Urothelium cell line (cell line): ENCODE measurements around the gene RUBCNL.

ENCODE experiments used
- DNase-seq: peaks from one replicate; pipeline ENCODE4 v3.0.0; 2011; ENCODE audit warnings: low spot score, mixed read lengths
- FAIRE-seq: peaks from 2 replicates; lab custom pipeline; 2011; peaks lifted over from hg19 to GRCh38; lab: Jason Lieb, UNC

RUBCNL gene

DNA sequence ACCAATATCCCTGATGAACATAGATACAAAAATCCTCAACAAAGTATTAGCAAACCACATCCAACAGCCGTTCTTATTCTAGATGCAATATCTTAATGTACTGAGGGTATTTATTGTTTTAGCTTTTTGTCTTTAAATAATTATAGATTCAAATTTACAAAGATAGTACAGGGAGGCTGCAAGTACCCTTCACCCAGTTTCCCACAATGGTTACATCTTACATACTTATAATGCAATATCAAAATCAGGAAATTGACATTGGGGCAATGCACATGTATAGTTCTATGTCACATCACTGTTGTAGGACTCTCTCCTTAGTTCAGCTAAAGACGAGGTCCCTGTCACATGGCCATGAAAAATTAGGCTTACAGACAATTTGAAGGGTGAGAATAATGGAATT is 75.8 kb downstream of the RUBCNL start:
- no peak for FAIRE-seq
- no peak for DNase-seq

- DNase-seq: no peak
- no peak for FAIRE-seq
These were observed 77.0 kb downstream of the RUBCNL start for GRCh38 chr13:46310066-46310465.

GRCh38 chr13:46307554-46307953 is 79.5 kb downstream of the RUBCNL start:
- no peak for DNase-seq
- no peak for FAIRE-seq

GRCh38 chr13:46304546-46304945 is 82.5 kb downstream of the RUBCNL start:
- FAIRE-seq (no peak), DNase-seq (no peak)

- FAIRE-seq (no peak), DNase-seq (no peak)
These were observed 83.2 kb downstream of the RUBCNL start for GRCh38 chr13:46303742-46304385.

- no peak for DNase-seq
- FAIRE-seq: no peak
These were observed 89.7 kb downstream of the RUBCNL start for GRCh38 chr13:46297361-46297811.

- DNase-seq: peak; percentile 21
- no peak for FAIRE-seq
These were observed 90.1 kb downstream of the RUBCNL start for GRCh38 chr13:46296921-46297320.

DNA sequence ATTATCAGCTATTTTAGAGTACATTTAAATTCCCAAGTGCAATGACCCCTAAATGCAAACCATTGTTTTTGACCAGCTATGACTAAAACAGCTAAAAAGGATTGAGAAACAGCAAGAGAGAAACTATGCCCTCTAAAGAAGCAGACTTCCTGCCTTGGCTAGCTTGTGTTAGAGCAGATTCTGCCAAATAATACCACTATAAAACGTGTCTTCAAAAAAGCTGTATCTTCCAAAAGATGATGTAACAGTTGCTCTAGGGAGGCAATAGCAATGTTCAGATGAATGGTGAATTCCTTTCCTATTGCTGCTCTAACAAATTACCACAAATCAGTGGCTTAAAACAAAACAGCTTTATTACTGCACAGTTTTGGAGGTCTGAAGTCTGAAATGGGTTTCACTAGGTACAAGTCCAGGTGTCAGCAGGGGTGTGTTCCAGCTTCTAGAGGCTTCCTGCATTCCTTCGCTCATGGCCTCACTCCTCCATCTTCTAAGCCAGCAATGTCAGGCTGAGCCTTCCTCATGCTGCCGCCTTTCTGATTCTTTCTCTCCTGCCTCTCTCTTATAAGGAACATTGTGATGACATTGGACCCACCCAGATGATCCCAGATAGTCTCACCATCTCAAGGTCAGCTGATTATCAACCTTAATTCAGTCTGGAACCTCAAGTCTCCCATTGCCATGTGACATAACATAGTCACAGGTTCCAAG is 90.8 kb downstream of the RUBCNL start:
- FAIRE-seq (no peak), DNase-seq (peak; percentile 6)

GRCh38 chr13:46295491-46296114 is 91.4 kb downstream of the RUBCNL start:
- DNase-seq (peak; percentile 5), FAIRE-seq (no peak)

DNA sequence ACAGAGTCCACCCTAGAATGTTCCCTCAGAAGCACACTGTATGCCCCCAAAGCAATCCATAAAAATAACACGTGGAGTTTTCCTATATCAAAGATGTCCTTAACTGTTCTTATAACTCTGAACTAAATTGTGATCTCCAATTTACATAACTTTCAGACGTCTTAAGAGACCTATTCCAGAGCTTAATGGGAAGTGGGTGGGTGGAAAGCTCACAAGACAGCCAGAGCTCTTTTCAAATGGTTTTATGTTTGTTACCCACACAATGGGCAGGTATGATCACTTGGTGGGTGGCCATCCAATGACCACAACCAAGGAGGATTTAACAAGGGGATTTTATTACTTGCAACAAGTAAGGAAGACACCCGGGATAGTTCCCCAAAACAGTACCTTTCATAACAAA is 93.6 kb downstream of the RUBCNL start:
- FAIRE-seq: no peak

More for the DNA sequence above, 93.6 kb downstream of the RUBCNL start:
- no peak for DNase-seq
